Fibroblast of lung (primary cell): Measurements from ENCODE around the gene GSTK1. TPM values are rescaled to one million over a fixed set of nuclear protein-coding genes. Genes with fewer than 3 reads are reported as not detected.

Source experiments
- DNase-seq, 2 donors: peaks; one replicate each; pipeline versions ENCODE4 v3.0.0 to v3.0.0-alpha.2; 2010; ENCODE audit warnings: low read depth in 2 of 2
- H2AFZ ChIP-seq: 2 replicates; pipeline ENCODE4 v1.5.1; 2012; ENCODE audit warnings: low read length, control low read depth, inconsistent platforms
- H3K27ac ChIP-seq: 2 replicates; pipeline ENCODE4 v1.5.1; 2011; ENCODE audit warnings: low read length, control low read depth; ENCODE audit not compliant: insufficient read depth
- H3K27me3 ChIP-seq: 2 replicates; pipeline ENCODE4 v1.5.1; 2011; ENCODE audit warnings: mild to moderate bottlenecking, low read length; ENCODE audit not compliant: control insufficient read depth, insufficient read depth
- H3K36me3 ChIP-seq: 2 replicates; pipeline ENCODE4 v1.5.1; 2011; ENCODE audit warnings: low read length; ENCODE audit not compliant: control insufficient read depth, insufficient read depth
- H3K4me1 ChIP-seq: 2 replicates; pipeline ENCODE4 v1.5.1; 2011; ENCODE audit warnings: low read length; ENCODE audit not compliant: control insufficient read depth, insufficient read depth; ENCODE audit errors: extremely low read depth
- H3K4me2 ChIP-seq: 2 replicates; pipeline ENCODE4 v1.5.1; 2011; ENCODE audit warnings: low read length, control low read depth; ENCODE audit not compliant: insufficient read depth; ENCODE audit errors: extremely low read depth
- H3K4me3 ChIP-seq, 4 experiments: fragments of 200-600 bp in 1 of 4; sonication (generic) in 1 of 4; replicated peaks in 1 of 4; 2 replicates each; pipeline ENCODE4 v1.5.1; 2011 to 2016; ENCODE audit warnings: low read length in 4 of 4, low read depth in 3 of 4, mild to moderate bottlenecking in 3 of 4, control low read depth in 2 of 4, inconsistent platforms in 1 of 4, mixed read lengths in 1 of 4; ENCODE audit not compliant: insufficient read depth in 1 of 4; ENCODE audit errors: control extremely low read depth in 1 of 4
- H3K79me2 ChIP-seq: 2 replicates; pipeline ENCODE4 v1.5.1; 2012; ENCODE audit warnings: mild to moderate bottlenecking, low read length, inconsistent platforms; ENCODE audit not compliant: control insufficient read depth, insufficient read depth
- H3K9ac ChIP-seq: 2 replicates; pipeline ENCODE4 v1.5.1; 2011; ENCODE audit warnings: mild to moderate bottlenecking, low read length, control low read depth; ENCODE audit not compliant: insufficient read depth
- H3K9me3 ChIP-seq: 2 replicates; pipeline ENCODE4 v1.5.1; 2012; ENCODE audit warnings: low read depth, low read length; ENCODE audit not compliant: control insufficient read depth, insufficient read depth
- H4K20me1 ChIP-seq: 2 replicates; pipeline ENCODE4 v1.5.1; 2011; ENCODE audit warnings: low read length; ENCODE audit not compliant: control insufficient read depth, insufficient read depth; ENCODE audit errors: extremely low read depth
- EZH2 ChIP-seq: IDR thresholded peaks from 2 replicates; pipeline ENCODE4 v1.5.1; 2012; ENCODE audit warnings: low read length, control low read depth, mild to moderate bottlenecking; ENCODE audit errors: missing control alignments
- polyA plus RNA-seq, 2 donors: library from polyadenylated mRNA; depleted of rRNA in 1 of 2; stranded (reverse) in 1 of 2; unstranded in 1 of 2; fragments of >200 nt; gene quantifications; 2 replicates each; pipeline ENCODE4 v1.2.1, GENCODE V29; 2011 to 2012; ENCODE audit warnings: missing spikeins in 1 of 2
- total RNA-seq: library from RNA; depleted of rRNA; stranded (reverse); fragments of >200 nt; gene quantifications from 2 replicates; pipeline ENCODE4 v1.2.1, GENCODE V29; 2014
- TF ChIP-seq, protein P1 (sequence below), 2 donors: IDR thresholded peaks in 1 of 2; conservative IDR thresholded peaks in 1 of 2; 1 replicate in 1 of 2; 2 replicates in 1 of 2; pipeline ENCODE4 v1.5.1; 2011 to 2012; ENCODE audit warnings: low read length in 2 of 2, control low read depth in 1 of 2, inconsistent platforms in 1 of 2, low read depth in 1 of 2, mild to moderate bottlenecking in 1 of 2

Gene GSTK1
- total and polyA plus RNA-seq, 2 donors (not counting 1 experiment from before 2014, with no cell fraction given): 110 to 131 TPM

DNA sequence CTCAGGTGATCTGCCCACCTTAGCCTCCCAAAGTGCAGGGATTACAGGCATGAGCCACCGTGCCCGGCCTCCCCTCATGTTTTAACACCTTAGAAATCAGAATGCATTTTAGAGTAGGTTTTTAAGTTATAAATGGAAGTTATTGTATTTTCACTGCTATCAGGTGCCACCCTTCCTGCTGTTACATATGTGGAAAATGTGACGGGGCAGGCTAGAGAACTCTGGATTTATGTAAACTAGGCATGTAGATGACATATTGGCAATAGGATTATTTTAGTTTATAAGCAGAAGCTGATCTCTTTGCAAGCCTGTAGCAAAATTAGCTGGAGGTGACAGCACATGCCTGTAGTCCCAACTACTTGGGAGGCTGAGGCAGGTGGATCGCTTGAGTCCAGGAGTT is 27.1 kb downstream of the GSTK1 start:
- H3K79me2 ChIP-seq: peaks cover 36% of the 10 kb centered on the region
- H3K9me3 ChIP-seq: no peaks in the 10 kb centered on the region
- H3K36me3 ChIP-seq: peaks cover 15% of the 10 kb centered on the region
- TF ChIP-seq EZH2: no peak
- TF ChIP-seq, protein P1, sequence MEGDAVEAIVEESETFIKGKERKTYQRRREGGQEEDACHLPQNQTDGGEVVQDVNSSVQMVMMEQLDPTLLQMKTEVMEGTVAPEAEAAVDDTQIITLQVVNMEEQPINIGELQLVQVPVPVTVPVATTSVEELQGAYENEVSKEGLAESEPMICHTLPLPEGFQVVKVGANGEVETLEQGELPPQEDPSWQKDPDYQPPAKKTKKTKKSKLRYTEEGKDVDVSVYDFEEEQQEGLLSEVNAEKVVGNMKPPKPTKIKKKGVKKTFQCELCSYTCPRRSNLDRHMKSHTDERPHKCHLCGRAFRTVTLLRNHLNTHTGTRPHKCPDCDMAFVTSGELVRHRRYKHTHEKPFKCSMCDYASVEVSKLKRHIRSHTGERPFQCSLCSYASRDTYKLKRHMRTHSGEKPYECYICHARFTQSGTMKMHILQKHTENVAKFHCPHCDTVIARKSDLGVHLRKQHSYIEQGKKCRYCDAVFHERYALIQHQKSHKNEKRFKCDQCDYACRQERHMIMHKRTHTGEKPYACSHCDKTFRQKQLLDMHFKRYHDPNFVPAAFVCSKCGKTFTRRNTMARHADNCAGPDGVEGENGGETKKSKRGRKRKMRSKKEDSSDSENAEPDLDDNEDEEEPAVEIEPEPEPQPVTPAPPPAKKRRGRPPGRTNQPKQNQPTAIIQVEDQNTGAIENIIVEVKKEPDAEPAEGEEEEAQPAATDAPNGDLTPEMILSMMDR (conservative IDR thresholded peaks at IDR 0.05 in 1 of 2, IDR thresholded peaks at IDR 0.05 in 1 of 2; ENCODE audit: low read depth in 1 of 2, low read length in 2 of 2): no peak
- H4K20me1 ChIP-seq: no peaks in the 10 kb centered on the region
- peak overlapping the region; percentile 11 for H3K4me2 ChIP-seq
- no peak overlapping the region for H3K4me3 ChIP-seq
- DNase-seq: no peak
- H2AFZ ChIP-seq: no peak overlapping the region
- H3K4me1 ChIP-seq: peaks cover 11% of the 10 kb centered on the region
- no peak overlapping the region for H3K9ac ChIP-seq
- peak overlapping the region; percentile 32 for H3K27ac ChIP-seq
- H3K27me3 ChIP-seq: no peaks in the 10 kb centered on the region

- no peak overlapping the region for H3K9ac ChIP-seq
- no peaks in the 10 kb centered on the region for H3K9me3 ChIP-seq
- H3K4me1 ChIP-seq: peaks cover 9% of the 10 kb centered on the region
- H2AFZ ChIP-seq: no peak overlapping the region
- H3K4me3 ChIP-seq: no peak overlapping the region
- no peaks in the 10 kb centered on the region for H4K20me1 ChIP-seq
- H3K27me3 ChIP-seq: no peaks in the 10 kb centered on the region
- H3K4me2 ChIP-seq: no peak overlapping the region
- H3K79me2 ChIP-seq: peaks cover 38% of the 10 kb centered on the region
- peaks cover 18% of the 10 kb centered on the region for H3K36me3 ChIP-seq
- no peak for DNase-seq
- no peak overlapping the region for H3K27ac ChIP-seq
- TF ChIP-seq, protein P1 (conservative IDR thresholded peaks at IDR 0.05 in 1 of 2, IDR thresholded peaks at IDR 0.05 in 1 of 2; ENCODE audit: low read depth in 1 of 2, low read length in 2 of 2): no peak
- no peak for TF ChIP-seq EZH2
These were observed 29.6 kb downstream of the GSTK1 start for GRCh38 chr7:143292876-143293275.

GRCh38 chr7:143295870-143296269 is 32.6 kb downstream of the GSTK1 start:
- peak; percentile 58 to 86 for DNase-seq
- no peak overlapping the region for H3K4me2 ChIP-seq
- no peak overlapping the region for H3K4me3 ChIP-seq
- no peaks in the 10 kb centered on the region for H3K9me3 ChIP-seq
- no peak overlapping the region for H3K27ac ChIP-seq
- H3K9ac ChIP-seq: no peak overlapping the region
- H3K27me3 ChIP-seq: no peaks in the 10 kb centered on the region
- peaks cover 26% of the 10 kb centered on the region for H3K36me3 ChIP-seq
- H4K20me1 ChIP-seq: no peaks in the 10 kb centered on the region
- no peaks in the 10 kb centered on the region for H3K4me1 ChIP-seq
- H2AFZ ChIP-seq: no peak overlapping the region
- TF ChIP-seq, protein P1 (conservative IDR thresholded peaks at IDR 0.05 in 1 of 2, IDR thresholded peaks at IDR 0.05 in 1 of 2; ENCODE audit: low read depth in 1 of 2, low read length in 2 of 2): no peak
- no peak for TF ChIP-seq EZH2
- H3K79me2 ChIP-seq: peaks cover 15% of the 10 kb centered on the region
